HT-29 (cell line): ENCODE data around the gene ADA. TPM values are rescaled to one million over a fixed set of nuclear protein-coding genes. Genes with fewer than 3 reads are reported as not detected.
"Not testable (repeated sequence)": the region's sequence is repeated elsewhere in the genome, so short reads cannot be mapped to it uniquely, and the experiment has no call there.

Source experiments
- DNase-seq: peaks from one replicate; pipeline ENCODE4 v3.0.0-alpha.2; 2015; ENCODE audit warnings: low spot score
- total RNA-seq: library from RNA; depleted of rRNA; stranded (reverse); fragments of >200 nt; shearing (Covaris generic); gene quantifications from 2 replicates; pipeline ENCODE4 v1.2.3, GENCODE V29; 2014

Gene ADA
- total RNA-seq, 1 experiment from 2014 or later = not detected

DNA sequence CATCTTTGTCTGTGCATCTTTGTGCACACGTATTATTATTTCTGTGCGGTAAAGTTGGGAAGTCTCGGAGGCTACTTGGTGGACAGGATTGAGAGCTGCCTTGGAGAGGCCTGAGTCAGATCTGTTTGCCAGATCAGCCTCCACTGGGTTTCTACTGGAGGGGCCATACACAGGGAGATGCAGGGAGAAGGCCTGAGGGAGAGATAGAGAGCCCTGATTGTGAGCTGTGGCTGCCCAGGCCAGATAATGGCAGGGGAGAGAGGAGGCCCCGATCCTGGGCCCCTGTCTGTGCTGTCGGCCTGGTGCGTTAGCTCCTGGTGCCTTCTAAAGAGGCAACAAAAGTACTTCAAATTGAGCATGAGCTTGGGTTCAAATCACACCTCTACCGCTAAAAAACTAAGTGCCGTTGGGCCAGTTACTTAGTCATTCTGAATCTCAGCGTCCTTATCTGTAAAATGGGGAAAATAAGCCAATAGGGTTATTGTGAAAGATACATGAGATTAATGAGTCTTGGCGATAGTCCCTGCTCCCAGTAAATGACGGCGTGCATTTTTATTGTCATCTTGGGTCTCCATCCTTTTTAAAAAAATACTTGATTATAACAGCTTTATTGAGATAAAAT lies 27.6 kb upstream of the ADA start:
- DNase-seq = no peak

DNA sequence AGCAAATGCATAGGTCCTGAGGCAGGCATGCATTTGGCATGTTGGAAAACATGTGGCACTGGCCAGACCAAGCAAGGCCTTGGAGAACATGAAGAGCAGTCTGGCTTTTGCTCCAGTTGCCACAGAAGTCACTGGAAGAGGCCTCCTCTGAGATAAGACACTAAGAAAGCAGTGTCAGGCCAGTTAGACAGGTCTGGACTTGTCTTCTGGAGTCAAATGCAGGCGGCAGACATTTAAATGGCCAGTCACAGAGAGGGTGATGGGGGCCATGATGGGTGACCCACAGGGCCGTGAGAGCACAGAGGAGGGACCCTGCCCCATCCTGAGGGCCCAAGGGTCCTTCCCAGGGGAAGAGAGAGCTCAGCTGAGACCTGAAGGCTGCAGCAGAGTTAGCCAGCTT lies 26.7 kb upstream of the ADA start:
- no peak for DNase-seq

DNA sequence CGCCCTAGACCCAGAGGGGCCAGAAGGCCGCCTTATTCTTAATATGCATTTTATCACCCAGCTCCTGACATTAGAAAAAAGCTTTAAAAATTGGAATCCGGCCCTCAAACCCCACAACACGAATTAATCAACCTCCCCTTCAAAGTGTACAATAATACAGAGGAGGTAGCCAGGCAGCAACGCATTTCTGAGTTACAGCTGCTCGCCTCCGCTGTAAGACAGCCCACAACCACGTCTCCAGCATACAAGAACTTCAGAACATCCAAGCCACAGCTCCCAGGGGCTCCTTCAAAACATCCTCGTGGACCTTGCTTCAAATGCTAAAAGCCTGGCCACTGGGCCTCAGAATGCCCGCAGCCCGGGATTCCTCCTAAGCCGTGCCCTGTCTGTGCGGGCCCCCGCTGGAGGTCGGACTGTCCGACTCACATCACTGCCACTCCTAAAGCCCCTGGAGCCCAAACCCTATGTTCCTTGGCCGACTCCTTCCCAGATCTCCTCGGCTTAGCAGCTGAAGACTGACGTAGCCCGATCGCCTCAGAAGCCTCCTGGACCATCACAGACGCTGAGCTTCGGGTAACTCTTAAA lies 20.9 kb upstream of the ADA start:
- DNase-seq = not testable (repeated sequence)

DNA sequence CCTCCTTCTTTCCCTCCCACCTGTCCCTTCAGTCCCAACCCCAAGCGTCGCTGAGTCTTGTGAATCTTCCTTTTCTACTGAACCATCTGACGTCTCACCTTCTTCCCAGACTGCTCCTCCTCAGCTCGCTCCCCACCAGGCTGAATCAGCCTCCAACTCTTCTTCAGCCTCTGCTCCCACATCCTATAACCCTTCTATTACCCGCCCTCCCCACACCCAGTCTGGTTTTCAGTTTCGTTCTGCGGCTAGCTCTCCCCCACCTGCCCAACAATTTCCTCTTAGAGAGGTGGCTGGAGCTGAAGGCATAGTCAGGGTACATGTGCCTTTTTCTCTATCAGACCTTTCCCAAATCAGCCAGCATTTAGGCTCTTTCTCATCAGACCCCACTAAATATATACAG lies 20.0 kb upstream of the ADA start:
- DNase-seq = not testable (repeated sequence)

DNA sequence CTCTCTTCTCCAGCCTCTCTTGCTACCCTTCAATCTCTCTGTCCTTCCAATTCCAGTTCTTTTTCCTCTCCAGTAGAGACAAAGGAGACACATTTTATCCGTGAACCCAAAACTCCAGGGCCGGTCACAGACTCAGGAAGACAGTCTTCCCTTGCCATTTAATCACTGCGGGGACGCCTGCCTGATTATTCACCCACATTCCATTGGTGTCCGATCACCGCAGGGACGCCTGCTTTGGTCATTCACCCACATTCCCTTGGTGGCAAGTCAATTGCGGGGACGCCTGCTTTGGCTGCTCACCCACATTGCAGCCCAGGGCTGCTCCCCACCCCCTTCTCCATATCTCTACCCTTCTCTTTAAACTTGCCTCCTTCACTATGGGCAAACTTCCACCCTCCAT lies 19.4 kb upstream of the ADA start:
- DNase-seq = peak; percentile 26

DNA sequence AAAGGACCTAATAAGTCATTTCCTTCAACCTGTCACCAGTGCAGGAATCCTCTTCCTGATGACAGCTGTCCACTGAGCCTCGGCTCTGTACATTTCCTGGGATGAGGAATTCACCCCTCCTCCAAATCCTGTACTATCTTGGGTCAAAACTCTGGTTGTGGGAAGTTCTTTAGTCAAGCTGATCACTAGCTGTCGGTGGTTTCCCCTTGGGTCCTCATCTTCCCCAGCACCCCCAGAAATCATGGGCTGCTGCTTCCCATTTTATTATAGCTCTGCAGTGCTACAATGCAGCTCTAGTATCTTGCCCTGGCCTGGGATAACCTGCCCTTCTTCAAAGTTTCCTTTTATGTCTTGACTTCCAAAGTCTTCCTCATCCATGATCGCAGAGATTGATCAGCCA lies 14.6 kb upstream of the ADA start:
- no peak for DNase-seq

DNA sequence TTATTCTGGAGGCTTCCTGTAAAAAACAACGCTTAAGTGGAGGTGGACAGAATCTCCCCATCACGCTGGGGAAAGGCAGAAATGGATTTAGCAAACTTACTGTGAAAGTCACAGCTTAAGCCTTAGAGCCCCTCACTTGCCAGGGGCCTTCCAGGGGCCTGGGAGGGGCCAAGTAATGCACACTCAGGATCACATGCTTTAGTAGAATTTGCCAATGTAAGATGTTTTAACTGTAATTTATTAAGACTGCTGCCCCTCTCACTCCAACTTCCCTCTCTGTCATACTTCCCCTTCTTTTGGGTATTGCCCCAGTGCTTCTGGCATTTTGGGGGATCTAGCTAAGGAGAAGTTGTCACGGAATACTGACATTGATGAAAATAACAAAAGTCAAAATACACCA lies 12.6 kb upstream of the ADA start:
- no peak for DNase-seq

DNA sequence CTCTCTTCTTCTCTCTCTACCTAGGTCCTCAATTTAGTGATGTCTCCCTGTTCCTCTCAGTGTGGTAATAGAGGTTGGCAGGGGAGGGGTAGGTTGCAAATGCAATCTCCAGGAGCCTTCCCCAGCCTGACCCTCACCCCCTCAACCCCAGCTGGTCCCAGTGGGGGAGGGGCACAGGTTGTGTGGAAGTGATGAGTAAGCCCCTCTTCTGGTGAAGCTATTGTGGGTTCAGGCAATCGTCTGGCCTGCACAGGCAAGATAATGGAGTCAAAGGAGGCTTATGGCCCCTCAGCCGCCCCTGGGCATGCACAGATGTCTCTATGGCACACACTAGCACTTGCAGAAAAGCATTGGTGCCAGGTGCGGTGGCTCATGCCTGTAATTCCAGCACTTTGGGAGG lies 10.8 kb upstream of the ADA start:
- DNase-seq = no peak

DNA sequence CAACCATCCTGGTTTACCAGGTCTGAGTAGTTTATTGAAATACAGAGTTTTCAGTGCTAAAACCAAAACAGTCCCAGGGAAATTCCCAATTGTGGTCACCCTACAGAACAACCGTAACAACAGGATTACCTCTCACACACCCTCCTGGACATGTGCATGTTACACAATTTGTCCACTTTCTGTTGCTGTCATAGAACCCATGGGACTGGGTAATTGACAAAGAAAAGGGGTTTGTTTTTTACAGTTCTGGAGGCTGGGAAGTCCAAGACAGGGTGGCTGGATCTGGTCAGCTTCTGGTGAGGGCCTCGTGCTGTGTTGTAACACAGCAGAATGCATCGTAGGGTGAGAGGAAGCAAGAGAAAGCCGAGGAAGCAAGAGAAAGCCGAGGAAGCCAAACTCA lies 9.1 kb upstream of the ADA start:
- DNase-seq = no peak

DNA sequence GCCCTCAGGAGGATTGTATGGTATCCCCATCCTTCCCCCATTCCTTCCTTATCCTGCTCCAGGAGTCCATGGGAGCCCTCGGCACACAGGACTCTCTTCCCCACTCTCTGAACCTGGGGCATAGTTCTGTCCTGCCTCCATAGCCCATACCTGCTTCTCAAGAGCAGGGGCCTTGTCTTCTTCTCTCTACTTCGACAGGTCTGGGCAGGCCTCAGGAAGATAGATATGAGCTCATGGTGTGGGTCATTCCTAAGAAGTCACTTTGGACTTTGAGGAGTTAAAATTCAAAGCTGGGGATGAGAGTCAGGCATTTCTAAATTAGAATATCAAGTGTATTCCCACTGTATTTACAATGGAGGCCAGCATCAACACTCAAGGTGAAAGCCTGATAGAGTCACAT lies 8.4 kb upstream of the ADA start:
- no peak for DNase-seq

DNA sequence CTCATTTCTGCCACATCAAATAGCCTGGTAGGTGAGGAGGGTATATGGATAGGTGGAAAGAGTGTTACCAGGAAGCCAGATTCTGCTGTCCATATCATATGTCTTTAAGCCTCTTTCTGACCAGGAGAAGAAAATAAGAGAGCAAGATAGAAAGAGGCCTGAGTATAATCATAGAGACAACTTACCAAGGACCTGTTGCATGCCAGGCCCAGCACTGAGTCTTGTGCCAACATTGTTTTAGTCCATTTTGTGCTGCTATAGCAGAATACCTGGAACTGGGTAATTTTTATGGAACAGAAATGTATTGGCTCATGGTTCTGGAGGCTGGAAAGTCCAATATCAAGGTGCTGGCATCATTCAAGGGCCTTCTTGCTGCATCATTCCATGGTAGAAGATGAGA lies 7.3 kb upstream of the ADA start:
- DNase-seq = no peak

DNA sequence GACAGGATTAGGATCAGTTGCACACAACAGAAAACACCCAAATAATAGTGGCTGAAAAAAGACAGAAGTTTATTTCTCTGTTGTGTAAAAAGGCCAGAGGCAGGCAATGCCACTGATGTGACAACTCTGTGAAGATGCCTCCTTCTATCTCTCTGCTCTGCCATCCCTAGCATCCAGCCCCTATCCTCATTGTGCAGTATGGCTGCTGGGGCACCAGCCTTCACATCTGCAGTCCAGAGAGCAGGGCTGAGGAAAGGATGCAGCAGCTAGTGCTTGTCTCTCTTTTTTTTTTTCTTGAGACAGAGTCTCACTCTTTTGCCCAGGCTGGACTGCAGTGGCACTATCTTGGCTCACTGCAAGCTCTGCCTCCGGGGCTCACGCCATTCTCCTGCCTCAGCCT lies 6.4 kb upstream of the ADA start:
- no peak for DNase-seq

DNA sequence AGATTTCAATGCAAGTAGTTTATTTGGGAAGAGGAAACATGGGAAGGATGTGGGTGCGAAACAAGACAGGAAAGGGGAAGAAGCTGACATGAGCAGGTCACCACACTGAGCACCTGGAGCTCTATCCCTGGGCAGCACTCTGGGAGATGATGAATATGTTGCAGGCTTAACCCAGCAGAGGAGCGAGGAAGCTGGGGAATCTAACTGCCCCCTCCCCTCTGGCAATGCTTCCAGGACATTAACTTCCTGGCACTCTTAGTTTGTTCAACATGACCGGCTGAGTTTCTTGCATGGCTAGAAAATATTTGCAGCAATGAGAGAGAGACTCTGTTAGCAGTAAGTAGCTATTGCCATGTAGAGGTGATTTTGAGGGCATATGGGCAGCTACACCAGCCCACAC lies 4.9 kb upstream of the ADA start:
- DNase-seq = no peak

DNA sequence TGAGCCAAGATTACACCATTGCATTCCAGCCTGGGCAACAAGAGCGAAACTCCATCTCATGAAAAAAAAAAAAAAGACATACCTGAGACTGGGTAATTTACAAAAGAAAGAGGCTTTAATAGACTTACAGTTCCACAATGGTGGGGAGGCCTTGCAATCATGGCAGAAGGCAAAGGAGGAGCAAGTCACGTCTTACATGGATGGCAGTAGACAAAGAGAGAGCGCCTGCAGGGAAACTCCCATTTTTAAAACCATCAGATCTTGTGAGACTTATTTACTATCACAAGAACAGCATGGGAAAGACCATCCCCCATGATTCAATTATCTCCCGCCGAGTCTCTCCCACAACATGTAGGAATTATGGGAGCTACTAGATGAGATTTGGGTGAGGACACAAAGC lies 2.7 kb upstream of the ADA start:
- DNase-seq = not testable (repeated sequence)

DNA sequence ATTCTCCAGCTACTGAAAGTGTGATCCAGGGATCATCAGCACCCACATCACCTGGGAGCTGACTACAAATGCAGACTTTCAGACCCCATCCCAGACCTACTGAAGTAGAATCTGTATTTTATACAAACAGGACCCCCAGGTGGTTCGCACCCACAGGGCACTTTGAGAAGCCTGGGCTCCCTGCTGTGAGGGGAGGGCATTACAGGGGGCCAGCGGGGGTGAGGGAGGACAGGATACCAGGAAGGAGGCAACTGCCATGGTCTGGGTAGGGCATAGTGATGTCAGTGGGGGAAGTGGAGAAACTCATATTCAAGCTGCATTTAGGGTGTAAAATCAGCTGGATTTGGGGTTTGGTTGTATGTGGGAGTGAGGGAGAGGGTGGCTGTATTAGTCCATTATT lies 2.0 kb upstream of the ADA start:
- no peak for DNase-seq

DNA sequence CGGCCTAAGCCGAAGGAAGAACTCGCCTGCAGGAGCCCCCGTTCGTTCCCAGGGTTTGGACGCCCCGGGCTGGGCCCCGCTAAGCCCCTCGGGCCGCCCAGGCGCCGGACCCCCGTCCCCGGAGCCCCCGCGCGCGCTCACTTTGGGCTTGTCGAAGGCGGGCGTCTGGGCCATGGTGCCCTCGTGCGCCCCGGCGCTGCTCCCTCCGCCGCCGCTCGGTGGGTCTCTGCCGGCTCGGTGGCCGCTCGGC lies 140 bp downstream of the ADA start:
- DNase-seq = no peak

DNA sequence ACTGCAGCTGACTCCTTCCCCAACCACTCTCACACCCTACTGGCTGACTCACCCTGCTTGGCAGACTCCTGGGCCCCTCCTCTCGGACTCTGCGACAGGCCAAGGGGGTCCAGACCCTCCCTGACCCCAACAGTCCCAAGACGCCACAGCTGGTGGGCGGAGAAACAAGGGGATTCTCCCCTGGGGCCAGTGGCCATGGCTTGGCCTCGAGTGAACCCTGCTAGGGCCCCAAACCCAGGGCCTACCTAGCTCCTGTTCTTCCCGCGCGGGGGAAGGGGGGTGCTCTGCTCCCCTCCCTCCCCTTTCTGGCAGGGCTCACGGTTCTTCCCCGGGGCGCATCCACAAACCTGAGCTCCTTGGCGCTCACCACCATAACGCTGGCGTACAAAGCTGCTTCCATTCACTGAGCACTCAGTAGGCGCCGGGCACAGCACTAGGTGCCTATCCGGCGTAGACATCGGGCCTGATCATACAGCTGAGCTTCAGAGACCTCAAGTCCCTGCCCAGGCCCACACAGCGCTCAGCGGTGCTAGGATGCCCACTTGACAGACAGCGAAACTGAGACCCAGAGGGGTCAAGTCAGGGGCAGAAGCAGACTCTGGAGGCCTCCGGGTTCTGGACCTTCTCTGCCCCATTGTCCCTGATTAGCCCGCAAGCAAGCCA lies 597 bp downstream of the ADA start:
- DNase-seq = no peak

DNA sequence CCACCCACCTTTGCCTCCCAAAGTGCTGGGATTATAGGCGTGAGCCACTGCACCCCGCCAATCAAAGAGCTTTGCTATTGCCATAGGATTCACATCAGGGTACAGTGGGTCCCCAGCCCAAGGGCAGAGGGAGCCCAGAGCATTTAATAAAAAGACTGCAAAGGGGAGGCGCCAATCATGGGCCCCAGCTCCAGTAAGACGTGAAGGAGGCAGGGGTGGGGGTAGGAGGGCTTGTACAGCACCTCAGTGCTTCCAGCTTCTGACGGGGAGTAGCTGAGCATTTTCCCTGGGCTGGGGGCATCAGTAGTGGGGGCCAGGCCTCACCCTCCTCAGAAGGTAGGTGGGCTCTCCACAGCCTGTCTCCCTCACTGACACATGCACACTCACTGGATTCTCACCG lies 1.5 kb downstream of the ADA start:
- no peak for DNase-seq

DNA sequence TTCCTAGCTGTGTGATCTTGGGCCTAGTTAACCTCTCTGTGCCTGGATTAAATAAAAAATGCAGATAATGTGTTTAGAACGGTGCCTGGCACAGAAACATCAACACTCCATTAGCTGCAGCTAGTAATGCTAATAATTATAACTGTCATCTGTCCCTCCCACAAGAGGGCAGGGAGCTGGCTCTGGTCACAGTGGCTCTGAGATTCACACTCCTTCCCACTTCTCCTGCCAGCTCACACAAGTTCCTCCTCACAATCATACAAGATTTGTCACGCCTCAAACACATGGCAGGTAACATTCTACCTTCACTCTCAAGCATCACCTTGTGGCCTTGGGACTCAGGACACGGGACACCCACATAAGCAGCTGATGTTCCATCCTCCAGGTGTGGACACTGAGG lies 2.4 kb downstream of the ADA start:
- no peak for DNase-seq

DNA sequence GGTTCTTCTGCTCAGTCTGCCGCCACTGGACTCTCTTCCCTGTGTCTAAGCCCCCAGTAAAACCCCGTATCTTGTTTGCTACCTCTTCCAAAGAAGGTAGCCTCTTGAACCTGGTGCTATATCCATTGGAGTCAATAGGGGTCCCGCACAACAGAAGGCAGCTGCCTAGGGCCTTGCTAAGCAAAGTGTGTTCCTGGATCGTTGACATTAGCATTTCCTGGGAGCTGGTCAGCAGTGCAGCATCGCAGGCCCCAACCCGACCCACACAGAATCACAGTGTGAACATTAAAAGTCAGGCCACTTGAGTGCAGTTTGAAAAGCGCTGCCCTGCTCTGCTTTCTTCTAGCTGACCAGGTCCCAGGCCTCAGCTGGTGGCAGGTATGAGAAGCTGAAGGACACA lies 2.9 kb downstream of the ADA start:
- DNase-seq = no peak

DNA sequence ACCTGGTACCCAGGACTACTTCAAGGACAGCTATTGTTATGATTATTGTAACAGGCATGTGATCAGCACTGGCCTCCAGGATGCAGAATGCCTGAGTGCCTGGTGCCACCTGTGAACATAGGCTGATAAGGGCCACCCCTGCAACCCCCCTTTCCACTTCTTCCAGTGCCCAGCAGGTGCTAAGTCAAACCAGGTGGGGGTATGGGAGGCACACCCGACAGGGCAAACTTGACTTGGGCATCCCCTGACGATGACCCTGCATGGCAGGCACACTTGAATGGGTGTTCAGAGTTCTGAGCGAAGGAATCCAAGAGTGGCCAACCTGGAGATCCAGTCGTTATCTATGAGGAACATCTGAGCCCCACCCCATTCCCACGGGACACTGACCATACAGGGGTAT lies 3.4 kb downstream of the ADA start:
- no peak for DNase-seq

DNA sequence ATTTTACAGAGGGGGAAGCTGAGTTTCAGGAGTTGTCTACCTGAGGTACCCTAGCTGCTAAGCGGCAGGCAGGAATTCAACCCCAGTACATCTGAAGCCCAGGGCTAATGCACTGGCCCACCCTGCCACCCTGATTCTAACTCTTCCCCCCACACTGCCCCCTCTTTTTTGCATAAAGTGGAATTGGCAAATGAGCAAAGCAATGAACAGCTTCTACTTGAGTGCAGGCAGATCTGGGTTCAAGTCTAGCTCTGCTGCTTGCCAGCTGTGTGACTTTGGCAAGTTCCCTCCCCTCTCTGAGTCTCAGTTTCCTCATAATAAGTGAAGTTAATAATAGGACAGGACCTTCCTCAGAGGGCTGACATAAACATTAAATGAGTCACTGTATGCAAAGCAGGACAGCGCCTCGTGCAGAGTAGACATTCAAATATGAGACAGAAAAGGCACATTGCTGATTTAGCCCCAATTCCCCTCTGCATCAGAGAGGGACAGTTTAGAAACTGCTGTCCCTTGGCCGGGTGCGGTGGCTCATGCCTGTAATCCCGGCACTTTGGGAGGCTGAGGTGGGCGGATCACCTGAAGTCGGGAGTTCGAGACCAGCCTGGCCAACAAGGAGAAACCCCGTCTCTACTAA lies 4.7 kb downstream of the ADA start:
- no peak for DNase-seq

DNA sequence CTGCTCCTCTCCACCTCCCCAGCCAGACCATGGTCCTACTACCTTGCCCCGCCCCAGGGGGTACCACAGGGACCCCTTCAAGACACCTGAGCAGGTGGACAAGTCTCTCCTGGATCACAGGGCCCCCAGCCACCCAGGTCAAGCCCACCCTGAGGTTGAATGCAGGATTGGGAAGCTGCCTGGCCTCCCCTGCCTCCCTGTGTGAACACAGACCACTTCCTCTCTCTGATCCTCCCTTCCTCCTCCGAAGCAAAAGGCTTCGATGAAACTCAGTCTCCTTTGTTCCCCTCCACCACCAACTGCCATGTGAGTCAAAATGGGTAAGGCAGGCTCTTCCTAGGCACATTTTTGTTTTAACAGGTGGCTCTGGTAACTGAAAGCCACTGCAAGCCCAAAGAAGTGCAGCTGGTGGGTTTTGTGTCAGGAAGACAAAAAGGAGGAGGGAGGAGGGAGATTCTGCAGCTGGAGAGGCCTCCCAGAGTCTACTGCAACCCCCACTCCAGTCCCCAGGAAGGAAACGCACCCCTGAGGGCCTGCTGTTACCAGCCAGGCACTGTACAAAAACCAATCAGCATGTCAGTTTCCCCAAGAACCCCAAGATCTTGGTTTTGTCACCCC lies 5.4 kb downstream of the ADA start:
- no peak for DNase-seq
